Kidney epithelial cell (primary cell): ENCODE results near the gene PLEKHO2. TPM values are rescaled to one million over a fixed set of nuclear protein-coding genes. Genes with fewer than 3 reads are reported as not detected.
"Not testable (repeated sequence)": the region's sequence is repeated elsewhere in the genome, so short reads cannot be mapped to it uniquely, and the experiment has no call there.

Experiments
- DNase-seq: peaks from one replicate; pipeline ENCODE4 v3.0.0-alpha.2; 2010; ENCODE audit warnings: low read depth
- H3K27me3 ChIP-seq: 2 replicates; pipeline ENCODE4 v1.6.0; 2011; ENCODE audit warnings: low read length; ENCODE audit not compliant: control insufficient read depth, insufficient read depth
- H3K36me3 ChIP-seq: 2 replicates; pipeline ENCODE4 v1.5.1; 2011; ENCODE audit warnings: low read length; ENCODE audit not compliant: control insufficient read depth, insufficient read depth
- H3K4me3 ChIP-seq: 2 replicates; pipeline ENCODE4 v1.5.1; 2011; ENCODE audit warnings: low read depth, mild to moderate bottlenecking, control low read depth, low read length
- CTCF ChIP-seq: IDR thresholded peaks from 2 replicates; pipeline ENCODE4 v1.5.1; 2011; ENCODE audit warnings: mild to moderate bottlenecking, moderate library complexity, low read length, control low read depth, inconsistent platforms; ENCODE audit not compliant: insufficient read depth, poor library complexity, severe bottlenecking
- total RNA-seq: library from RNA; depleted of rRNA; stranded (reverse); fragments of >200 nt; gene quantifications from 2 replicates; pipeline ENCODE4 v1.2.3, GENCODE V29; 2015

PLEKHO2 gene, protein sequence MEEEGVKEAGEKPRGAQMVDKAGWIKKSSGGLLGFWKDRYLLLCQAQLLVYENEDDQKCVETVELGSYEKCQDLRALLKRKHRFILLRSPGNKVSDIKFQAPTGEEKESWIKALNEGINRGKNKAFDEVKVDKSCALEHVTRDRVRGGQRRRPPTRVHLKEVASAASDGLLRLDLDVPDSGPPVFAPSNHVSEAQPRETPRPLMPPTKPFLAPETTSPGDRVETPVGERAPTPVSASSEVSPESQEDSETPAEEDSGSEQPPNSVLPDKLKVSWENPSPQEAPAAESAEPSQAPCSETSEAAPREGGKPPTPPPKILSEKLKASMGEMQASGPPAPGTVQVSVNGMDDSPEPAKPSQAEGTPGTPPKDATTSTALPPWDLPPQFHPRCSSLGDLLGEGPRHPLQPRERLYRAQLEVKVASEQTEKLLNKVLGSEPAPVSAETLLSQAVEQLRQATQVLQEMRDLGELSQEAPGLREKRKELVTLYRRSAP
- total RNA-seq: 11.0 and 13.4 TPM in 2 replicates

DNA sequence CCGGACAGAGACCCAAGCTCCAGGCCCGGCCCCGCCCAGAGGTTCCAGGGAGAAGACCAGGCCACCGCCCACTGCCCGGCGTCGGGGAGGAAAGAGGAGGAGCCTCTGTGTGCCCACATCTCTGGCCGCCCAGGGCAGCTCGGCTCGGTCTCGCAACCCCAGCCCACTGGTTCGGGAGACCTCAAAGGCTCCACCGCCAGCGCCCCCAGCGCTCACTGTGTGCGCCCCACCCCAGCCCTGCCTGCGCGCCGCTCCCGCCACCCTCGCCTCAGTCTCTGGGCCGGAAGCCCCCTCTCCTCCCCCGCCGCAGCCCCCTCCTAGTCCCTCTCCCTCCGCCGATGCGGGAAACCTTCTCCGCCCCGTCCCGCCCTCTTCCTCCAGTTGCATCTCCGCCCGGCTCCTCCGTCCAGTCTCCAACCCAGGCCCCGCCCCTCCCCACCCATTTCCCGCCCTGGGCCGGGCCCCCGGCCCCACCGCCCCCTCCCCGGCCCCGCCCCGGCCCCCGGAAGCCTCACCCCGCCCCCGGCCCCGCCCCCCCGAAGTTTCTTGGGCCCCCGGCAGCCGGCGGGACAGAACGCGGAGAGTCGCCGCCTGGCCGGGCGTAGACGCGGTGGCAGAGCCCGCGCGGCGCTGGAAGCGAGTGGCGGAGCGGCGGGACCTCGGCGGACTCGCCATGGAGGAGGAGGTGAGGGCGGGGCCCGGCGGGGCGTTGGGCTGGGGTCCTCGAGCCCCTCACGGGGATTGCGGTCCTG lies at the start of gene PLEKHO2:
Gene PLEKHO2 (plus strand): TSS at position 572 of the 752 bp plus-strand sequence. CDS start 102 bp downstream, at position 674.
- peak within 1 kb of the TSS; percentile 94 for H3K4me3 ChIP-seq
- no peaks in the 10 kb centered on the region for H3K27me3 ChIP-seq
- H3K36me3 ChIP-seq: no peaks in the 10 kb centered on the region
- DNase-seq: peak; percentile 63
- peak; percentile 5 for TF ChIP-seq CTCF

GRCh38 chr15:64792282-64792681 lies 49.4 kb upstream of the PLEKHO2 start:
- TF ChIP-seq CTCF: no peak
- no peak for DNase-seq

DNA sequence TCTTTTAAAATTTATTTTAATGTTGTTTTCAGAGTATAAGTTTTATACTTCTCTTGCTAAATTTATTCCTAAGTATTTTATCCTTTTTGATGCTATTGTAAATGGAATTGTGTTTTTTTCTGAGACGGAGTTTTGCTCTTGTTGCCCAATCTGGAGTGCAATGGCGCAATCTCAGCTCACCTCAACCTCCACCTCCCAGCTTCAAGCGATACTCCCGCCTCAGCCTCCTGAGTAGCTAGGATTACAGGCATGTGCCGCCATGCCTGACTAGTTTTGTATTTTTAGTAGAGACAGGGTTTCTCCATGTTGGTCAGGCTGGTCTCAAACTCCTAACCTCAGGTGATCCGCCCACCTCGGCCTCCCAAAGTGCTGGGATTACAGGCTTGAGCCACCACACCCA lies 46.4 kb upstream of the PLEKHO2 start:
- not testable (repeated sequence) for H3K4me3 ChIP-seq, H3K36me3 ChIP-seq, DNase-seq, H3K27me3 ChIP-seq

More at GRCh38 chr15:64792282-64792681, 49.4 kb upstream of the PLEKHO2 start:
- Histone ChIP-seq H3K36me3 (no peaks in the 10 kb centered on the region), H3K27me3 (no peaks in the 10 kb centered on the region), H3K4me3 (no peak overlapping the region)

DNA sequence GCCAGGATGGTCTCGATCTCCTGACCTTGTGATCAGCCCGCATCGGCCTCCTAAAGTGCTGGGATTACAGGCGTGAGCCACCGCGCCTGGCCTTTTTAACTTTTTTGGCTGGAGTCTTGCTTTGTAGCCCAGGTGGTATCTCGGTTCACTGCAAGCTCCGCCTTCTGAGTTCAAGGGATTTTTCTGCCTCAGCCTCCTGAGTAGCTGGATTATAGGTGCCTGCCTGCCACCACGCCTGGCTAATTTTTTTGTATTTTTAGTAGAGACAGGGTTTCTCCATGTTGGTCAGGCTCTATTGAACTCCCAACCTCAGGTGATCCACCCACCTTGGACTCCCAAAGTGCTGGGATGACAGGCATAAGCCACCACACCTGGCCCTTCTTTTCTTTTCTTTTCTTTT lies 45.8 kb upstream of the PLEKHO2 start:
- H3K27me3 ChIP-seq, H3K4me3 ChIP-seq, H3K36me3 ChIP-seq, DNase-seq: not testable (repeated sequence)

DNA sequence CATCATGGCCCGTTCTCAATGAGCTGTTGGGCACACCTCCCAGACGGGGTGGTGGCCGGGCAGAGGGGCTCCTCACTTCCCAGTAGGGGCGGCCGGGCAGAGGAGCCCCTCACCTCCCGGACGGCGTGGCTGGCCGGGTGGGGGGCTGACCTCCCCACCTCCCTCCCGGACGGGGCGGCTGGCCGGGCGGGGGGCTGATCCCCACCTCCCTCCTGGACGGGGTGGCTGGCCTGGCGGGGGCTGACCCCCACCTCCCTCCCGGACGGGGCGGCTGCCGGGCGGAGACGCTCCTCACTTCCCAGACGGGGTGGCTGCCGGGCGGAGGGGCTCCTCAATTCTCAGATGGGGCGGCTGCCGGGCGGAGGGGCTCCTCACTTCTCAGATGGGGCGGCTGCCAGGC lies 42.8 kb upstream of the PLEKHO2 start:
- not testable (repeated sequence) for H3K27me3 ChIP-seq, H3K36me3 ChIP-seq, DNase-seq, H3K4me3 ChIP-seq

GRCh38 chr15:64800476-64800875 lies 41.2 kb upstream of the PLEKHO2 start:
- Histone ChIP-seq H3K27me3 (no peaks in the 10 kb centered on the region), H3K4me3 (no peak overlapping the region), H3K36me3 (no peaks in the 10 kb centered on the region)
- DNase-seq: no peak
- no peak for TF ChIP-seq CTCF

DNA sequence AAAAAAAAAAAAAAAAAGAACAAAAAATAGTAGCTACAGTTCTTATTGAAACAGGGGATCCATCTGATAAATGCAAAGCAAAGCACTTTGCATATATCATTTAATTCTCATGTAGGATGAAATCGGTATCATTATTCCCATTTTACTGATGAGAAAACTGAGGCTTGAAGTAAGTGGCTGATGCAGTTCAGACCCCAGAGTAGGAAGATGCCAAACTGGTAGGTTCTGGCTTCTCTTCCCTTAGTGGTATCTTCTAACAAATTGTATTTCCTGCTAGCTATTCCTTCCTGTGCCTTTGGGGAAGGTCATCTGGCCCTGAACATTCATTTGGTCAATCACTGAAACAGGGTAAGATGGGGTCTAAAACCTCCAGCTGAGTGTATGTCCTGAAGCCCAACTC lies 38.2 kb upstream of the PLEKHO2 start:
- DNase-seq: no peak
- H3K4me3 ChIP-seq: no peak overlapping the region
- no peaks in the 10 kb centered on the region for H3K27me3 ChIP-seq
- H3K36me3 ChIP-seq: no peaks in the 10 kb centered on the region
- TF ChIP-seq CTCF: no peak
